AG09309 (cell line): ENCODE measurements around the gene FDXR.

Experiments
- DNase-seq: peaks from one replicate; pipeline ENCODE4 v3.0.0-alpha.2; 2010; ENCODE audit warnings: low read depth
- H3K4me3 ChIP-seq: 2 replicates; pipeline ENCODE4 v1.5.1; 2011; ENCODE audit warnings: mild to moderate bottlenecking, low read depth, low read length, moderate library complexity; ENCODE audit not compliant: control insufficient read depth
- CTCF ChIP-seq: IDR thresholded peaks from 2 replicates; pipeline ENCODE4 v1.5.1; 2011; ENCODE audit warnings: mild to moderate bottlenecking, low read depth, low read length, inconsistent platforms; ENCODE audit not compliant: insufficient read depth, control insufficient read depth; ENCODE audit errors: missing control alignments

Gene FDXR

GRCh38 chr17:74883241-74883745, 10.5 kb upstream of the FDXR start:
- no peak overlapping the region for H3K4me3 ChIP-seq
- DNase-seq, result no peak
- no peak for TF ChIP-seq CTCF

GRCh38 chr17:74882517-74883240, 9.9 kb upstream of the FDXR start:
- TF ChIP-seq CTCF, result no peak
- DNase-seq, result no peak
- no peak overlapping the region for H3K4me3 ChIP-seq

- DNase-seq, result no peak
- TF ChIP-seq CTCF, result no peak
- no peak overlapping the region for H3K4me3 ChIP-seq
Observed at GRCh38 chr17:74881073-74881472, 8.3 kb upstream of the FDXR start.

GRCh38 chr17:74879308-74879707, 6.5 kb upstream of the FDXR start:
- H3K4me3 ChIP-seq, result no peak overlapping the region
- no peak for TF ChIP-seq CTCF
- DNase-seq, result no peak

- no peak for TF ChIP-seq CTCF
- H3K4me3 ChIP-seq, result no peak overlapping the region
- DNase-seq, result no peak
Observed at GRCh38 chr17:74878658-74879057, 5.9 kb upstream of the FDXR start.

GRCh38 chr17:74877592-74878548, 5.1 kb upstream of the FDXR start:
- no peak overlapping the region for H3K4me3 ChIP-seq
- TF ChIP-seq CTCF, result no peak
- no peak for DNase-seq
